ENCODE data around the gene CDC14B.

CDC14B gene

DNA sequence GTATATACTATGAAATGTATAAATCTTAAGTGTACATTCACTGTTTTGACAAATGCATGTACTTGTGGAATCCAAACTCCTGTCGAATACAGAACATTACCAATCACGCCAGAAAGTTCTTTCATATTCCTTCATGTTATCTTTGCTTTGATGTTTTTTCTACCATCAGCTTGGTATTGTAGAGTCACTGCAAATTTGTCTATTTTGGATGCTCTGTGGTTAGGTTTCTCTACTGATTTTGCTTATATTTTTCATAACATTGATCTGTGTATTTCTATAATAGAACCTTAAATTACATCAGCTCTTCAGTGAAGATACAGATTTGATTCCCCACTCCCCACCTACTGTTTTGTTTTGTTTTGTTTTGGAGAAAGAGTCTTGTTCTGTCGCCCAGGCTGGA, 138.9 kb downstream of the CDC14B start:
- no peak for DNase-seq

DNA sequence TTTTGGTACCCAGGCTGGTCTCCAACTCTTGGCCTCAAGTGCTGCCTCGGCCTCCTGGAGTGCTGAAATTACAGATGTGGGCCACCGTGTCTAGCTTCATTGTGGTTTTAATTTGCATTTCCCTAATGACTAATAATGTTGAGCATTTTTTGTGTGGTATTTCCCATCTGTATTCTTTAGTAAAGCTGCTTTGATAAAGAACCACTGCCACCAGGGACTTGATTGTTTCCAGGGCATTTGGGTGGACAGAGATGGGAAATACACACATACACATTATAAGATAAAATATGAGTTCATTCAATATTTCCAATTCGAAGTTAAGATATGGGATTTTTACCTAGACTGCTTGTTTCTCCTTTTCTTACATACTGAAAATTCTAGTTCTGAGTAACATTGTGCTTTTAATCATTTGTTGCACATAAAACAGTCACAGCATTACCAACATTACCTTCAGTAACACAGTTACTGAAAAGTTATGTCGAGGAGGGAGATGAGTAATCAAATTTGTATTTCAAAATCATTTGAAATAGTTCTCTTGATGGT, 140.7 kb downstream of the CDC14B start:
- DNase-seq = no peak

DNA sequence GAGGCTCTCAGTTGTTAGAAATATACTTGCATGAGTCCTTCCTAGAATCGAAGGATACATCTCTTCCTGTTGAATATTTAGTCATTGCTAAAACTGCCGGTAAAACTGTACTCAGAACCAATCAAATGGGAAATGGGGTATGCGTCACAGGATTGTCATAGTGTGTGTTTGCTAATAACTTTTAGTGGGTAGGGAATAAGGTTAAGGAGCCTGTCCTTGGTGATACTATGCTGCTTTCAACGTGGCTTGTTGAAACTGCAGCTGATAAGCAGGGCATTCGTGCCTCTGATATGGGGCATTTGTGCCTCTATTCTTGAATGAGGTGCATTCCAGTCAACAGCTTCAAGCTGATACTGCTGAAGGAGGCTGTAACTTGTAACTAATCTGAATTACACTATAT, 143.1 kb downstream of the CDC14B start:
- no peak for DNase-seq

- DNase-seq = no peak
Observed at GRCh38 chr9:96476013-96476412, 143.6 kb downstream of the CDC14B start.

GRCh38 chr9:96467784-96468183, 151.9 kb downstream of the CDC14B start:
- no peak for DNase-seq

DNA sequence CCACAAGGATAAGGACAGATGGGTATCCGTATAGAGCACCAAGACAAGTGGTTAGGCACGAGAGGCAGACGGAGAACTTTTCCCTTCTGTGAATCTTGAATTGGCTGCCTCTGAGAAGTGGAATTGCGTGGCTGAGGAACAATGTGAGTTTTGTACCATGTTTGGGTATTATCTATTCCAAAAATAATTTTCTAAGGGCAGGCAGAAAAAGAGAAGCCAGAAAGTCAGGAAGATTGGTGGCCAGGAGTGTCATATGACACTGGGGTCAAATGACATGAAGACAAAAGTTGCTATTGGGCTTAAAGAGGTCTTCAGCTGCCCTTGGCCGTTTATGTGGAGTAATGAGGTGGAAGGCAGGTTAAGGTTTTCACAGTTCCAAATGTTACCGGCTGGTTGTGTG, 155.2 kb downstream of the CDC14B start:
- no peak for DNase-seq

DNA sequence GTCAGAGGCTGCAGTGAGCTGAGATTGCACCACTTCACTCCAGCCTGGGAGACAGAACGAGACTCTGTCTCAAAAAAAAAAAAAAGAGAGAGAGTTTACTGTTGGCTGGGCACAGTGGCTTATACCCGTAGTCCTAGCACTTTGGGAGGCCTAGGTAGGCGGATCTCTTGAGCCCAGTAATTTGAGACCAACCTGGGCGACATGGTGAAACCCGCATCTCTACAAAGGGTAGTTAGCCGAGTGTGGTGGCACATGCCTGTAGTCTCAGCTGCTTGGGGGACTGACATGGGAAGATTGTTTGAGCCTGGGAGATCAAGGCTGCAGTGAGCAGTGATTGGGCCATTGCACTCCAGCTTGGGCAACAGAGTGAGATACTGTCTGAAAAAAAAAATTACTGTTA, 157.1 kb downstream of the CDC14B start:
- DNase-seq = no peak

DNA sequence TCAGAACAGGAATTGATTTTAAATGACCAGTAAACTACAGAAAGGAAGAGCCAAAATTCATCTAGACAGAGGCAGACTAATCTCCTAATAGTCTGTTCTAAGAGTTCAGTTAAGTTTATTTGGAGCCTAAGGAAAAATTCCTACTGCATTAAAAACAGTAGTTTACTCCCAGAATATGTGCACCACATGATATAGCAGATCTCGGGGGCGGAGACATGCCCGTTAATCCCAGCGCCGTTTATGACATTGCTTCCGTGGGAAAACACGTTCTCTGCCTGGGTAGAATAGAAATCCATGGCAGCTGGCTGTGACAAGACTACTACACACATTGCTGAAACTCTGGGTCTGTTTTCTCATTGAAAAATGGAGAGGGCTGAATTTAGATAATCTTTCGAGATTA, 158.3 kb downstream of the CDC14B start:
- no peak for DNase-seq

DNA sequence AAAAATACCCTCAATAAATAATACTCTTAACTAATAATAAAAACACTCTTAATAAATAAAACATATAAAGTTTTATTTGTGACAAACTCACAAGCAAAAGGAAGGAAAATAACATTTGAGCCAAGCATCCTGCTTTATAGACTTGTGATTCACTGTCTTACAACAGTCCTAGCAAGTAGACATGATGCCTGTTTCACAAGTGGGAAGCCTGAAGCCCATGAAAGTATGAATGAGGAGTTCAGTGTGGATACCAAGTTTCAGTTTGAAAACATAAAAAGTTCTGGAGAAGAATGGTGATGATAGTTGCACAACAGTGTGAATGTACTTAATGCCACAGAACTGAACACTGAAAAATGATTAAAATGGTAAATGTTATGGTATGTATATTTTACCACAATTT, 158.8 kb downstream of the CDC14B start:
- DNase-seq = no peak

- DNase-seq = no peak
Observed at GRCh38 chr9:96460470-96460869, 159.2 kb downstream of the CDC14B start.

- no peak for DNase-seq
Observed at GRCh38 chr9:96459268-96460007, 160.2 kb downstream of the CDC14B start.

DNA sequence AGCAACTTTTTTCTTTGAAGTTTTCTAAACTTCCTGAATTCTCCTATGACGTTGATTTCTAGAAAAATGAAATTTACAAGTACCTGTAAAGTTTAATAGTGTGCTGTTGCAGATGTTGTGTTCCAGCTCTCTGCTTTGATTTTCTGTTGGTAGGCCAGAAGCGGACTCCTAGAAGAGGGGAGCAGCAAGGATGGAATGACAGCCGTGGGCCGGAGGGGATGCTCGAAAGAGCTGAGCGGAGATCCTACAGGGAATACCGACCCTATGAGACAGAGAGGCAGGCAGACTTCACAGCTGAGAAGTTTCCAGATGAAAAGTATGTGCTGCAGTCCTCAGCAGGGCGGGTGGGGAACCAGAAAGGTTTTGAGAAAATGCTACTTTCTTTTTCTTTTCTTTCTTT, 161.4 kb downstream of the CDC14B start:
- DNase-seq = no peak

- no peak for DNase-seq
Observed at GRCh38 chr9:96457266-96457665, 162.4 kb downstream of the CDC14B start.

- no peak for DNase-seq
Observed at GRCh38 chr9:96453625-96454024, 166.0 kb downstream of the CDC14B start.

GRCh38 chr9:96450613-96451528, 168.8 kb downstream of the CDC14B start:
- peak; percentile 80 for DNase-seq

Measured in activated effector memory CD4-positive, alpha-beta T cell treated with anti-CD3 and anti-CD28 coated beads, Interleukin-2, amount 50 U/mL, for 16 hours (primary cell).